Suprapubic skin (tissue), 4 donors: Measurements from ENCODE around the gene SCUBE1. TPM values are rescaled to one million over a fixed set of nuclear protein-coding genes. Genes with fewer than 3 reads are reported as not detected.

Experiments used
- DNase-seq, 2 donors: peaks; one replicate each; pipeline ENCODE4 v3.0.0-alpha.2; 2019; ENCODE audit warnings: low spot score in 2 of 2
- H3K27ac ChIP-seq: fragments of 200-600 bp; sonication (generic); one replicate; pipeline ENCODE4 v1.5.1; 2019
- H3K27me3 ChIP-seq: fragments of 200-600 bp; sonication (generic); one replicate; pipeline ENCODE4 v1.5.1; 2019
- H3K36me3 ChIP-seq: fragments of 200-600 bp; sonication (generic); one replicate; pipeline ENCODE4 v1.5.1; 2019
- H3K4me1 ChIP-seq: fragments of 200-600 bp; sonication (generic); one replicate; pipeline ENCODE4 v1.5.1; 2019
- H3K4me3 ChIP-seq: fragments of 200-600 bp; sonication (generic); one replicate; pipeline ENCODE4 v1.5.1; 2019; ENCODE audit warnings: mild to moderate bottlenecking
- H3K9me3 ChIP-seq: fragments of 200-600 bp; sonication (generic); one replicate; pipeline ENCODE4 v1.5.1; 2019
- EP300 ChIP-seq: sonication (generic); formaldehyde crosslinking; IDR thresholded peaks from one replicate; pipeline ENCODE4 v1.6.1; 2017; ENCODE audit warnings: antibody characterized with exemption
- POLR2A ChIP-seq, 2 donors: fragments of 450-650 bp; IDR thresholded peaks; one replicate each; pipeline ENCODE4 v1.6.1; 2017; ENCODE audit warnings: antibody characterized with exemption in 2 of 2, mild to moderate bottlenecking in 2 of 2, moderate library complexity in 2 of 2
- POLR2AphosphoS5 ChIP-seq, 3 donors: sonication (generic); formaldehyde crosslinking; IDR thresholded peaks; one replicate each; pipeline ENCODE4 v1.6.1; 2017; ENCODE audit warnings: antibody characterized with exemption in 3 of 3
- WGBS: methylation state at CpG from one replicate; pipeline ENCODE4 v1.1.5; 2018; 5-methylcytosine and 5-hydroxymethylcytosine counted together
- total RNA-seq, 4 donors: library from RNA; depleted of rRNA; stranded (reverse); fragments of >200 nt; gene quantifications; one replicate each; pipeline ENCODE4 v1.1.0, GENCODE V29; 2016
- TF ChIP-seq, protein P1 (sequence below), 2 donors: fragments of 200-600 bp in 1 of 2; fragments of 450-650 bp in 1 of 2; sonication (generic) in 1 of 2; IDR thresholded peaks; one replicate each; pipeline ENCODE4 v1.5.1; 2016 to 2019; ENCODE audit warnings: antibody characterized with exemption in 2 of 2, mild to moderate bottlenecking in 1 of 2, moderate library complexity in 1 of 2

Gene SCUBE1
- total RNA-seq, 4 donors from 2014 or later = 0.47 to 1.1 (median 0.78) TPM

GRCh38 chr22:43182118-43182517 lies 161.1 kb downstream of the SCUBE1 start:
- WGBS = 90% methylated on average over 3 of the region's 10 CpGs
- Histone ChIP-seq H3K9me3 (no peaks in the 10 kb centered on the region), H3K36me3 (peaks cover 49% of the 10 kb centered on the region), H3K4me1 (peaks cover 39% of the 10 kb centered on the region), H3K27ac (no peak overlapping the region), H3K4me3 (no peak overlapping the region), H3K27me3 (no peaks in the 10 kb centered on the region)
- TF ChIP-seq EP300 = no peak
- TF ChIP-seq, protein P1, sequence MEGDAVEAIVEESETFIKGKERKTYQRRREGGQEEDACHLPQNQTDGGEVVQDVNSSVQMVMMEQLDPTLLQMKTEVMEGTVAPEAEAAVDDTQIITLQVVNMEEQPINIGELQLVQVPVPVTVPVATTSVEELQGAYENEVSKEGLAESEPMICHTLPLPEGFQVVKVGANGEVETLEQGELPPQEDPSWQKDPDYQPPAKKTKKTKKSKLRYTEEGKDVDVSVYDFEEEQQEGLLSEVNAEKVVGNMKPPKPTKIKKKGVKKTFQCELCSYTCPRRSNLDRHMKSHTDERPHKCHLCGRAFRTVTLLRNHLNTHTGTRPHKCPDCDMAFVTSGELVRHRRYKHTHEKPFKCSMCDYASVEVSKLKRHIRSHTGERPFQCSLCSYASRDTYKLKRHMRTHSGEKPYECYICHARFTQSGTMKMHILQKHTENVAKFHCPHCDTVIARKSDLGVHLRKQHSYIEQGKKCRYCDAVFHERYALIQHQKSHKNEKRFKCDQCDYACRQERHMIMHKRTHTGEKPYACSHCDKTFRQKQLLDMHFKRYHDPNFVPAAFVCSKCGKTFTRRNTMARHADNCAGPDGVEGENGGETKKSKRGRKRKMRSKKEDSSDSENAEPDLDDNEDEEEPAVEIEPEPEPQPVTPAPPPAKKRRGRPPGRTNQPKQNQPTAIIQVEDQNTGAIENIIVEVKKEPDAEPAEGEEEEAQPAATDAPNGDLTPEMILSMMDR (IDR thresholded peaks at IDR 0.05) = no peak
- TF ChIP-seq POLR2AphosphoS5 (IDR thresholded peaks at IDR 0.05) = no peak
- no peak for TF ChIP-seq POLR2A (IDR thresholded peaks at IDR 0.05)
- DNase-seq = no peak

GRCh38 chr22:43181321-43182076 lies 161.7 kb downstream of the SCUBE1 start:
- TF ChIP-seq POLR2AphosphoS5 (IDR thresholded peaks at IDR 0.05) = no peak
- TF ChIP-seq, protein P1 (IDR thresholded peaks at IDR 0.05) = no peak
- TF ChIP-seq POLR2A (IDR thresholded peaks at IDR 0.05) = no peak
- no peak for TF ChIP-seq EP300
- Histone ChIP-seq H3K27ac (no peak overlapping the region), H3K27me3 (no peaks in the 10 kb centered on the region), H3K4me3 (no peak overlapping the region), H3K36me3 (peaks cover 49% of the 10 kb centered on the region), H3K4me1 (peaks cover 38% of the 10 kb centered on the region), H3K9me3 (no peaks in the 10 kb centered on the region)
- WGBS = 88% methylated on average over 11 of the region's 13 CpGs
- no peak for DNase-seq

DNA sequence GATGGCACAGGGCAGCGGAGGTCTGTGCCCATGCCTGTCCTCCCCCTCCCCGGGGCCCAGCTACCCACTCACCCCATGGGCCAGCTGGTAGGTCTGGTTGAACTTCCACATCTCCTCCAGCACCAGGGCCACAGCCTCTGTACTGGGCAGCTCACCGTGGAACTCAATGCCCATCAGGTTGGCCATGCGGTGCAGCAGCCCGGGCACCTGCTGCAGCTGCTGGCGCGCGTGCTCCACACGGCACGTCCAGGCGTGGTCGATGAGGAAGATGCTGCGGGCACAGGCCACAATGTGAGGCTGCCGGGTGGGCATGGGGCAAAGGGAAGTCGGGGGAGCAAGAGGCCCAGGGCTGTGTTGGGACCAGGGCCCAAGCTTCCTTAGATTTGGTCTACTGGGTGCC lies 162.5 kb downstream of the SCUBE1 start:
- peaks cover 52% of the 10 kb centered on the region for H3K36me3 ChIP-seq
- no peaks in the 10 kb centered on the region for H3K27me3 ChIP-seq
- no peak for TF ChIP-seq POLR2AphosphoS5 (IDR thresholded peaks at IDR 0.05)
- TF ChIP-seq EP300 = no peak
- TF ChIP-seq, protein P1 (IDR thresholded peaks at IDR 0.05) = no peak
- no peak for TF ChIP-seq POLR2A (IDR thresholded peaks at IDR 0.05)
- H3K27ac ChIP-seq = no peak overlapping the region
- H3K4me1 ChIP-seq = peaks cover 29% of the 10 kb centered on the region
- H3K4me3 ChIP-seq = no peak overlapping the region
- no peak for DNase-seq
- 93% methylated on average over 11 of the region's 15 CpGs for WGBS
- no peaks in the 10 kb centered on the region for H3K9me3 ChIP-seq

DNA sequence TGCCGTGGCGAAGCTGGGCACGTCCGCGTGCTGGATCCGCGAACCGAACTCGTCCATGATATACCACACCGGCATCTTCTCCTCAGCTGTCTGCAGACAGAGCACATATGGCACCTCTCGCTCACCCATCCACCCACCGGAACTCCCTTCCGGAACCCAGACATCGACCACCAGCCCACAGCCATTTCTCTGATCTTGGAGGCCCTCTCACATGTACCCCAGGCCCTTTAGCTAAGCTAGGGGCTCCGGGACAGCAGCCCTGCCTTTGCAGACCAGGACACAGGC lies 163.3 kb downstream of the SCUBE1 start:
- Histone ChIP-seq H3K27ac (no peak overlapping the region), H3K4me3 (no peak overlapping the region), H3K9me3 (no peaks in the 10 kb centered on the region), H3K4me1 (peaks cover 28% of the 10 kb centered on the region), H3K36me3 (peaks cover 59% of the 10 kb centered on the region), H3K27me3 (no peaks in the 10 kb centered on the region)
- WGBS = 100% methylated on average over 13 of the region's 15 CpGs
- TF ChIP-seq, protein P1 (IDR thresholded peaks at IDR 0.05) = no peak
- TF ChIP-seq POLR2AphosphoS5 (IDR thresholded peaks at IDR 0.05) = no peak
- no peak for TF ChIP-seq EP300
- TF ChIP-seq POLR2A (IDR thresholded peaks at IDR 0.05) = no peak
- no peak for DNase-seq

- DNase-seq = no peak
- no peaks in the 10 kb centered on the region for H3K27me3 ChIP-seq
- H3K27ac ChIP-seq = no peak overlapping the region
- H3K4me1 ChIP-seq = peaks cover 28% of the 10 kb centered on the region
- no peak for TF ChIP-seq EP300
- TF ChIP-seq POLR2AphosphoS5 (IDR thresholded peaks at IDR 0.05) = no peak
- no peak for TF ChIP-seq POLR2A (IDR thresholded peaks at IDR 0.05)
- TF ChIP-seq, protein P1 (IDR thresholded peaks at IDR 0.05) = no peak
- H3K36me3 ChIP-seq = peaks cover 64% of the 10 kb centered on the region
- H3K4me3 ChIP-seq = no peak overlapping the region
- 92% methylated on average over 22 of the region's 25 CpGs for WGBS
- H3K9me3 ChIP-seq = no peaks in the 10 kb centered on the region
These were observed 163.8 kb downstream of the SCUBE1 start for GRCh38 chr22:43179146-43179910.
